Liver (tissue), 9 donors: ENCODE measurements around the gene ORC2. TPM values are rescaled to one million over a fixed set of nuclear protein-coding genes. Genes with fewer than 3 reads are reported as not detected.

ENCODE experiments used
- DNase-seq: peaks from one replicate; pipeline ENCODE4 v3.0.0-alpha.2; 2017; ENCODE audit warnings: low spot score
- H3K27ac ChIP-seq, 2 donors: one replicate each; pipeline ENCODE4 v1.7.0; 2013; ENCODE audit warnings: inconsistent platforms in 2 of 2, low read length in 2 of 2, control low read depth in 1 of 2, low read depth in 1 of 2, mild to moderate bottlenecking in 1 of 2
- H3K27me3 ChIP-seq, 4 donors: one replicate each; pipeline versions ENCODE4 v1.6.1 to v1.7.0; 2013; ENCODE audit warnings: low read length in 3 of 4, inconsistent platforms in 1 of 4, mild to moderate bottlenecking in 1 of 4, moderate library complexity in 1 of 4; ENCODE audit not compliant: control insufficient read depth in 4 of 4, insufficient read depth in 4 of 4
- H3K36me3 ChIP-seq, 4 donors: one replicate each; pipeline versions ENCODE4 v1.6.1 to v1.7.0; 2013; ENCODE audit warnings: low read length in 3 of 4, mild to moderate bottlenecking in 3 of 4, low read depth in 1 of 4, moderate library complexity in 1 of 4; ENCODE audit not compliant: control insufficient read depth in 4 of 4, insufficient read depth in 3 of 4
- H3K4me1 ChIP-seq, 4 donors: one replicate each; pipeline versions ENCODE4 v1.6.1 to v1.7.0; 2013; ENCODE audit warnings: low read length in 3 of 4, mild to moderate bottlenecking in 3 of 4, moderate library complexity in 1 of 4; ENCODE audit not compliant: control insufficient read depth in 4 of 4, insufficient read depth in 4 of 4
- H3K4me3 ChIP-seq, 3 donors: one replicate each; pipeline versions ENCODE4 v1.6.1 to v1.7.0; 2013; ENCODE audit warnings: low read length in 3 of 3, control low read depth in 1 of 3, low read depth in 1 of 3, mild to moderate bottlenecking in 1 of 3
- H3K9ac ChIP-seq, 2 donors: one replicate each; pipeline ENCODE4 v1.7.0; 2013; ENCODE audit warnings: low read length in 2 of 2, mild to moderate bottlenecking in 2 of 2, moderate library complexity in 2 of 2, control low read depth in 1 of 2, low read depth in 1 of 2
- H3K9me3 ChIP-seq, 4 donors: one replicate each; pipeline versions ENCODE4 v1.6.1 to v1.7.0; 2013; ENCODE audit warnings: low read length in 3 of 4; ENCODE audit not compliant: control insufficient read depth in 4 of 4
- EGR1 ChIP-seq, 2 donors: IDR thresholded peaks; 2 replicates each; pipeline ENCODE4 v1.6.1; 2016 to 2018; ENCODE audit warnings: antibody characterized with exemption in 2 of 2, low read depth in 2 of 2
- FOXA1 ChIP-seq: IDR thresholded peaks from 2 replicates; pipeline ENCODE4 v1.6.1; 2016; ENCODE audit warnings: antibody characterized with exemption
- FOXA2 ChIP-seq: IDR thresholded peaks from 2 replicates; pipeline ENCODE4 v1.6.1; 2016; ENCODE audit warnings: antibody characterized with exemption
- GABPA ChIP-seq, 2 donors: IDR thresholded peaks in 1 of 2; conservative IDR thresholded peaks in 1 of 2; 2 replicates each; pipeline ENCODE4 v1.6.1; 2016; ENCODE audit warnings: antibody characterized with exemption in 2 of 2, mild to moderate bottlenecking in 1 of 2, moderate library complexity in 1 of 2
- HNF4A ChIP-seq, 2 donors: conservative IDR thresholded peaks; 2 replicates each; pipeline ENCODE4 v1.6.1; 2016; ENCODE audit warnings: antibody characterized with exemption in 2 of 2, mild to moderate bottlenecking in 2 of 2
- HNF4G ChIP-seq: IDR thresholded peaks from 2 replicates; pipeline ENCODE4 v1.6.1; 2016; ENCODE audit warnings: antibody characterized with exemption
- JUND ChIP-seq, 2 donors: IDR thresholded peaks; 2 replicates each; pipeline ENCODE4 v1.6.1; 2016; ENCODE audit warnings: antibody characterized with exemption in 2 of 2
- NR2F2 ChIP-seq: IDR thresholded peaks from 2 replicates; pipeline ENCODE4 v1.6.1; 2016; ENCODE audit warnings: antibody characterized with exemption
- RAD21 ChIP-seq, 2 donors: IDR thresholded peaks; 2 replicates each; pipeline ENCODE4 v1.6.1; 2016; ENCODE audit warnings: antibody characterized with exemption in 2 of 2, mild to moderate bottlenecking in 2 of 2
- RXRA ChIP-seq, 2 donors: IDR thresholded peaks; 2 replicates each; pipeline ENCODE4 v1.6.1; 2017 to 2018; ENCODE audit warnings: antibody characterized with exemption in 2 of 2, mild to moderate bottlenecking in 1 of 2
- SP1 ChIP-seq: IDR thresholded peaks from 2 replicates; pipeline ENCODE4 v1.6.1; 2018; ENCODE audit warnings: antibody characterized with exemption, mild to moderate bottlenecking
- TAF1 ChIP-seq: conservative IDR thresholded peaks from 2 replicates; pipeline ENCODE4 v1.6.1; 2016; ENCODE audit warnings: antibody characterized with exemption, mild to moderate bottlenecking
- YY1 ChIP-seq: IDR thresholded peaks from 2 replicates; pipeline ENCODE4 v1.6.1; 2016; ENCODE audit warnings: antibody characterized with exemption, mild to moderate bottlenecking
- WGBS: extraction: QIAGEN DNeasy Blood & Tissue Kit; methylation state at CpG from one replicate; pipeline ENCODE4 v1.1.7; 2013; 5-methylcytosine and 5-hydroxymethylcytosine counted together
- polyA plus RNA-seq, 2 donors: library from polyadenylated mRNA; stranded (reverse) in 1 of 2; unstranded in 1 of 2; fragments of 200-250 nt in 1 of 2; fragments of >200 nt in 1 of 2; fragmentation: Nextera tagmentation in 1 of 2; extraction: Ambion mirVana in 1 of 2; gene quantifications; one replicate each; pipeline versions ENCODE4 v1.2.1 to v1.2.3, GENCODE V29; 2013 to 2015
- total RNA-seq, 2 donors: library from RNA; depleted of rRNA; stranded (reverse); fragments of >200 nt; gene quantifications; one replicate each; pipeline ENCODE4 v1.2.3, GENCODE V29; 2014
- TF ChIP-seq, protein P1 (sequence below): IDR thresholded peaks from 2 replicates; pipeline ENCODE4 v1.6.1; 2016; ENCODE audit warnings: antibody characterized with exemption
- TF ChIP-seq, protein P2 (sequence below): IDR thresholded peaks from 2 replicates; pipeline ENCODE4 v1.6.1; 2016; ENCODE audit warnings: antibody characterized with exemption, mild to moderate bottlenecking
- TF ChIP-seq, protein P3 (sequence below): fragments of 150-350 bp; IDR thresholded peaks from 2 replicates; pipeline ENCODE4 v1.5.1; 2017; ENCODE audit warnings: improper control_type of control experiment, low read depth, low read length; ENCODE audit not compliant: missing input control
- TF ChIP-seq, protein P4 (sequence below): IDR thresholded peaks from 2 replicates; pipeline ENCODE4 v1.6.1; 2016; ENCODE audit warnings: antibody characterized with exemption
- TF ChIP-seq, protein P5 (sequence below): IDR thresholded peaks from 2 replicates; pipeline ENCODE4 v1.6.1; 2016; ENCODE audit warnings: antibody characterized with exemption
- donor health status: healthy.
- donor health status: healthy.
- donor health status: healthy.
- donor health status: healthy.
- donor health status: healthy.

The ORC2 gene
- total and polyA plus RNA-seq, 4 donors, result 2.0 to 13.2 (median 11.6) TPM

DNA sequence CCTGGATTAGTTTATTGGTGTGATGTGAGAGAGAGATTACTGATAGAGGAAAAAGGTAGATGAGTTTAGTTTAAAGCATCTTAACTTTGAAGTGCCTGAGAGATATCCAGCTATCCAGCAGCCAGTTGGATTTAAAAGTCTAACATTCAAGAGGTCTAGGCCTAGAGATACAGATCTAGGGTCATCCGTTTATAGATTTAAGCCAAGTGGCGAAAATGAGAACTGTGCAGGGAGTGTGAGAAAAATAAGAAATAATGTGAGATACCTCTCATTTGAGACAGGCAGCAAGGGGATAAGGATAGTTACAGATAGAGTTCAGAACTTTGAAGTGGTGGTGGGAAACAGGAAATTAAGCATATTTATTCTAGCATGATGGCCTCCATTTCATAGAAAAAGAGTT is 5.3 kb upstream of the ORC2 start:
- Histone ChIP-seq H3K4me3 (no peak overlapping the region), H3K27me3 (no peaks in the 10 kb centered on the region), H3K36me3 (peaks cover 0 to 2% (median 0%) of the 10 kb centered on the region in 4 donors), H3K27ac (no peak overlapping the region), H3K9ac (no peak overlapping the region), H3K4me1 (peaks cover 0 to 7% (median 5%) of the 10 kb centered on the region in 4 donors), H3K9me3 (no peaks in the 10 kb centered on the region)
- TF ChIP-seq, protein P1, sequence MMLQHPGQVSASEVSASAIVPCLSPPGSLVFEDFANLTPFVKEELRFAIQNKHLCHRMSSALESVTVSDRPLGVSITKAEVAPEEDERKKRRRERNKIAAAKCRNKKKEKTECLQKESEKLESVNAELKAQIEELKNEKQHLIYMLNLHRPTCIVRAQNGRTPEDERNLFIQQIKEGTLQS, result no peak
- TF ChIP-seq GABPA (IDR thresholded peaks at IDR 0.05 in 1 of 2, conservative IDR thresholded peaks at IDR 0.05 in 1 of 2) (no peak), HNF4G (no peak), NR2F2 (no peak), SP1 (no peak), FOXA1 (no peak)
- TF ChIP-seq, protein P2, sequence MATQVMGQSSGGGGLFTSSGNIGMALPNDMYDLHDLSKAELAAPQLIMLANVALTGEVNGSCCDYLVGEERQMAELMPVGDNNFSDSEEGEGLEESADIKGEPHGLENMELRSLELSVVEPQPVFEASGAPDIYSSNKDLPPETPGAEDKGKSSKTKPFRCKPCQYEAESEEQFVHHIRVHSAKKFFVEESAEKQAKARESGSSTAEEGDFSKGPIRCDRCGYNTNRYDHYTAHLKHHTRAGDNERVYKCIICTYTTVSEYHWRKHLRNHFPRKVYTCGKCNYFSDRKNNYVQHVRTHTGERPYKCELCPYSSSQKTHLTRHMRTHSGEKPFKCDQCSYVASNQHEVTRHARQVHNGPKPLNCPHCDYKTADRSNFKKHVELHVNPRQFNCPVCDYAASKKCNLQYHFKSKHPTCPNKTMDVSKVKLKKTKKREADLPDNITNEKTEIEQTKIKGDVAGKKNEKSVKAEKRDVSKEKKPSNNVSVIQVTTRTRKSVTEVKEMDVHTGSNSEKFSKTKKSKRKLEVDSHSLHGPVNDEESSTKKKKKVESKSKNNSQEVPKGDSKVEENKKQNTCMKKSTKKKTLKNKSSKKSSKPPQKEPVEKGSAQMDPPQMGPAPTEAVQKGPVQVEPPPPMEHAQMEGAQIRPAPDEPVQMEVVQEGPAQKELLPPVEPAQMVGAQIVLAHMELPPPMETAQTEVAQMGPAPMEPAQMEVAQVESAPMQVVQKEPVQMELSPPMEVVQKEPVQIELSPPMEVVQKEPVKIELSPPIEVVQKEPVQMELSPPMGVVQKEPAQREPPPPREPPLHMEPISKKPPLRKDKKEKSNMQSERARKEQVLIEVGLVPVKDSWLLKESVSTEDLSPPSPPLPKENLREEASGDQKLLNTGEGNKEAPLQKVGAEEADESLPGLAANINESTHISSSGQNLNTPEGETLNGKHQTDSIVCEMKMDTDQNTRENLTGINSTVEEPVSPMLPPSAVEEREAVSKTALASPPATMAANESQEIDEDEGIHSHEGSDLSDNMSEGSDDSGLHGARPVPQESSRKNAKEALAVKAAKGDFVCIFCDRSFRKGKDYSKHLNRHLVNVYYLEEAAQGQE, result no peak
- WGBS, result 92% methylated on average over 2 of the region's 2 CpGs
- DNase-seq, result no peak

DNA sequence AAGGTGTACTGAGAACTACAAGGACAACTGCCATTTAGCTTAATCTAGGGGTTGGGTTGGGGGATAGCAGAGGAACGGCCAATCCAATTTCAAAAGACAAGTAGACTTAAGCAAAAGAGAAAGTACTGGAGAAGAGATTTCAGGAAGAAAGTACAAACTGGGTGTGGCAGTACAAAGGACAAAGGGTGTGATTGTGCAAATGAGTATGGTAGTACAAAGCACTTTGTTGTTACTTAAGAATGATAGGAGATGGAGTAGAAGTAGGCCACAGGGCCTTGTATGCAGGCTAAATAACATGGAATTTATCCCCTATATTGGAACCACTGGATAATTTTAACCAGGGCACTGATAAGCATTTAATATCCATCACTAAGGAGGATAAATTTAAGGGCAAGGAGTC is 4.7 kb upstream of the ORC2 start:
- Histone ChIP-seq H3K4me3 (no peak overlapping the region), H3K9me3 (no peaks in the 10 kb centered on the region), H3K36me3 (peaks cover 0 to 2% (median 0%) of the 10 kb centered on the region in 4 donors), H3K4me1 (peaks cover 0 to 7% (median 5%) of the 10 kb centered on the region in 4 donors), H3K27me3 (no peaks in the 10 kb centered on the region), H3K27ac (no peak overlapping the region), H3K9ac (no peak overlapping the region)
- 87% methylated on average over 1 of the region's 1 CpG for WGBS
- no peak for DNase-seq
- TF ChIP-seq NR2F2, result no peak
- TF ChIP-seq, protein P2, result no peak
- TF ChIP-seq RAD21 (IDR thresholded peaks at IDR 0.05), result no peak
- TF ChIP-seq, protein P3, sequence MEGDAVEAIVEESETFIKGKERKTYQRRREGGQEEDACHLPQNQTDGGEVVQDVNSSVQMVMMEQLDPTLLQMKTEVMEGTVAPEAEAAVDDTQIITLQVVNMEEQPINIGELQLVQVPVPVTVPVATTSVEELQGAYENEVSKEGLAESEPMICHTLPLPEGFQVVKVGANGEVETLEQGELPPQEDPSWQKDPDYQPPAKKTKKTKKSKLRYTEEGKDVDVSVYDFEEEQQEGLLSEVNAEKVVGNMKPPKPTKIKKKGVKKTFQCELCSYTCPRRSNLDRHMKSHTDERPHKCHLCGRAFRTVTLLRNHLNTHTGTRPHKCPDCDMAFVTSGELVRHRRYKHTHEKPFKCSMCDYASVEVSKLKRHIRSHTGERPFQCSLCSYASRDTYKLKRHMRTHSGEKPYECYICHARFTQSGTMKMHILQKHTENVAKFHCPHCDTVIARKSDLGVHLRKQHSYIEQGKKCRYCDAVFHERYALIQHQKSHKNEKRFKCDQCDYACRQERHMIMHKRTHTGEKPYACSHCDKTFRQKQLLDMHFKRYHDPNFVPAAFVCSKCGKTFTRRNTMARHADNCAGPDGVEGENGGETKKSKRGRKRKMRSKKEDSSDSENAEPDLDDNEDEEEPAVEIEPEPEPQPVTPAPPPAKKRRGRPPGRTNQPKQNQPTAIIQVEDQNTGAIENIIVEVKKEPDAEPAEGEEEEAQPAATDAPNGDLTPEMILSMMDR, result no peak
- TF ChIP-seq YY1, result no peak
- TF ChIP-seq, protein P4, sequence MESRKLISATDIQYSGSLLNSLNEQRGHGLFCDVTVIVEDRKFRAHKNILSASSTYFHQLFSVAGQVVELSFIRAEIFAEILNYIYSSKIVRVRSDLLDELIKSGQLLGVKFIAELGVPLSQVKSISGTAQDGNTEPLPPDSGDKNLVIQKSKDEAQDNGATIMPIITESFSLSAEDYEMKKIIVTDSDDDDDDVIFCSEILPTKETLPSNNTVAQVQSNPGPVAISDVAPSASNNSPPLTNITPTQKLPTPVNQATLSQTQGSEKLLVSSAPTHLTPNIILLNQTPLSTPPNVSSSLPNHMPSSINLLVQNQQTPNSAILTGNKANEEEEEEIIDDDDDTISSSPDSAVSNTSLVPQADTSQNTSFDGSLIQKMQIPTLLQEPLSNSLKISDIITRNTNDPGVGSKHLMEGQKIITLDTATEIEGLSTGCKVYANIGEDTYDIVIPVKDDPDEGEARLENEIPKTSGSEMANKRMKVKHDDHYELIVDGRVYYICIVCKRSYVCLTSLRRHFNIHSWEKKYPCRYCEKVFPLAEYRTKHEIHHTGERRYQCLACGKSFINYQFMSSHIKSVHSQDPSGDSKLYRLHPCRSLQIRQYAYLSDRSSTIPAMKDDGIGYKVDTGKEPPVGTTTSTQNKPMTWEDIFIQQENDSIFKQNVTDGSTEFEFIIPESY, result no peak
- TF ChIP-seq JUND (IDR thresholded peaks at IDR 0.05), result no peak
- TF ChIP-seq HNF4G, result no peak
- TF ChIP-seq, protein P1, result no peak
- no peak for TF ChIP-seq GABPA (IDR thresholded peaks at IDR 0.05 in 1 of 2, conservative IDR thresholded peaks at IDR 0.05 in 1 of 2)
- TF ChIP-seq SP1, result no peak
- TF ChIP-seq FOXA2, result no peak
- no peak for TF ChIP-seq FOXA1
- no peak for TF ChIP-seq HNF4A (conservative IDR thresholded peaks at IDR 0.05)
- no peak for TF ChIP-seq TAF1
- no peak for TF ChIP-seq RXRA (IDR thresholded peaks at IDR 0.05)
- TF ChIP-seq, protein P5, sequence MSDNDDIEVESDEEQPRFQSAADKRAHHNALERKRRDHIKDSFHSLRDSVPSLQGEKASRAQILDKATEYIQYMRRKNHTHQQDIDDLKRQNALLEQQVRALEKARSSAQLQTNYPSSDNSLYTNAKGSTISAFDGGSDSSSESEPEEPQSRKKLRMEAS, result no peak
- no peak for TF ChIP-seq EGR1 (IDR thresholded peaks at IDR 0.05; ENCODE audit: low read depth in 2 of 2)
